Tracheal epithelial cell (primary cell): ENCODE results near the gene GFY. TPM values are rescaled to one million over a fixed set of nuclear protein-coding genes. Genes with fewer than 3 reads are reported as not detected.

Source experiments
- total RNA-seq: library from RNA; depleted of rRNA; stranded (reverse); fragments of >200 nt; gene quantifications from 2 replicates; pipeline ENCODE4 v1.2.1, GENCODE V29; 2014

GFY gene
- not detected in 2 replicates for total RNA-seq

DNA sequence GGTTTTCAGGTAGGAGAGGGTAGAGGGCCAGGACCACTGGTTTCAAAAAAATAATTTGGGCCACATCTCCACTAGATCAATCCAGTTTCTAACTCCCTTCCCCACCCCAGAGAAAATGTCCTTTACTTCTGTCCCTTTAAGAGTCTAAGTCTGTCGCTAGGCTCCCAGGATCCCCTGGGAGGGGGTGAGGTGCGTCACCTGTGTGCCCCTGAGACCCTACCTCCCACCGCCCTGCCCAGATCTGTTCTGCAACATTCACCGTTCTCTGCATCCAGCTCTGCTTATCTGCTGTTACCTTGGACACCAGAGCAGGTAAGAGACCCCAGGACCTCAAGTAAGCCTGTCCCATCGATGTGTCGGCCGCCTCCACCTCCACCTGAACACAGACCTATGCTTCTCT, at the start of gene GFY:
Gene GFY, plus strand, starts transcription at position 211 of the 400 bp plus-strand sequence. CDS start 1,043 bp downstream, outside the sequence.

GRCh38 chr19:49387936-49388372, 37.2 kb upstream of the GFY start, which contains the start of gene KASH5:
KASH5 (plus strand) TSS chr19:49388249; CDS start chr19:49390884, 2,635 bp downstream.

GRCh38 chr19:49423071-49423984, 1.9 kb upstream of the GFY start, which contains the start of gene PTH2:
PTH2 (minus strand) TSS chr19:49423441; CDS start chr19:49423339, 102 bp downstream.

GRCh38 chr19:49441210-49441959, 16.2 kb downstream of the GFY start, which contains the start of gene SLC17A7:
SLC17A7 (minus strand) TSS chr19:49441527; CDS start chr19:49441379, 148 bp downstream.

GRCh38 chr19:49451430-49452181, 26.4 kb downstream of the GFY start, which contains the start of gene PIH1D1:
PIH1D1 (minus strand) TSS chr19:49451814; CDS start chr19:49451574, 240 bp downstream.

GRCh38 chr19:49453013-49453756, 28.0 kb downstream of the GFY start, which contains the start of gene ALDH16A1:
ALDH16A1 (plus strand) TSS chr19:49453225; CDS start chr19:49453332, 107 bp downstream.

DNA sequence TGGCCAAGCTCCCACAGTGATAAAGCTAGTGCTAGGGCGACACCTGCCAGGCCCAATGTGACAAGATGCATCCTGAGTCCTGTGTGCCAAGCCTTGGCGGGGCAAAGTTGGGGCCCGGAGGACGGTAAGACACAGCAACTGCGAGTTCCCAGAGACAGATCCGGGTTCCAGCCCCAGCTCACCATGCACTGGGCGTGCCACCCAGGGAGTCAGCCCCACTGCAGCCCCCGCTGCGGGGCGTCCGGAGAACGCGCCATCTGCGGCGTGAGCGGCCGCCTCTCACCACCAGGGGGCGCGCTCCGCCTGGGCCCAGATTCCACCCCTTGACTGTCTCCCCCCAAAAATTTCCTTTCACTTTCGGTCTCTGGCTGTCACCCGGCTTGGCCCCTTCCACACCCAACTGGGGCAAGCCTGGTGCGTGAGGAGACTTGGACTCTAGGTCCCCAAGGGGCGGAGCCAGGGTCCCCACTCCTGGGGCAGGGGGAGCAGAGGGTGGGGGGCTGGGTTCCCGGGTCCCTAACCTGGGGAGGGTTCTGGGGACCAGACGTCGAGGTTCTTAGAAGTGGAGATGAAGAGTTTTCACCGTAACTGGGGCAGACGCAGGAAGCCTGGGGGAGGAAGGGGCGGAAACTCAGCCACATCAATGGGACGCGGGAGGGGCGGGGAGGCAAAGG, 48.8 kb downstream of the GFY start, which contains the start of gene FLT3LG:
Gene FLT3LG, plus strand, starts transcription at position 348 of the 674 bp plus-strand sequence. CDS start 425 bp downstream, outside the sequence.

Other genes with a start within 250 kb of the GFY start
- gene SLC6A16, start 100.2 kb upstream of the GFY start, total RNA-seq: under 0.01 TPM in 1 of 2 replicates, not detected in the other
- 0.21 TPM in 1 of 2 replicates, not detected in the other for gene CD37, start 90.0 kb upstream of the GFY start, total RNA-seq
- gene TEAD2, start 63.0 kb upstream of the GFY start, total RNA-seq: 13.6 and 35.2 TPM in 2 replicates
- gene DKKL1, start 61.5 kb upstream of the GFY start, total RNA-seq: under 0.01 TPM in 1 of 2 replicates, not detected in the other
- not detected in 2 replicates for gene KASH5, start 37.1 kb upstream of the GFY start, total RNA-seq
- gene PTH2, start 1.9 kb upstream of the GFY start, total RNA-seq: not detected in 2 replicates
- gene SLC17A7, start 16.1 kb downstream of the GFY start, total RNA-seq: not detected in 2 replicates
- gene PIH1D1, start 26.4 kb downstream of the GFY start, total RNA-seq: 98.9 and 148 TPM in 2 replicates
- 23.7 and 48.0 TPM in 2 replicates for gene ALDH16A1, start 27.8 kb downstream of the GFY start, total RNA-seq
- gene FLT3LG, start 48.8 kb downstream of the GFY start, total RNA-seq: not detected in 2 replicates
- gene RPL13A, start 62.2 kb downstream of the GFY start, total RNA-seq: 6,353 and 8,609 TPM in 2 replicates
- 5,302 and 8,401 TPM in 2 replicates for gene RPS11, start 71.0 kb downstream of the GFY start, total RNA-seq
- gene FCGRT, start 87.3 kb downstream of the GFY start, total RNA-seq: 25.8 and 32.6 TPM in 2 replicates
- gene RCN3, start 102.6 kb downstream of the GFY start, total RNA-seq: 1.7 and 1.9 TPM in 2 replicates
- gene NOSIP, start 155.2 kb downstream of the GFY start, total RNA-seq: 63.5 and 88.0 TPM in 2 replicates
- 6.0 and 7.2 TPM in 2 replicates for gene PRRG2, start 155.9 kb downstream of the GFY start, total RNA-seq
- gene PRR12, start 165.8 kb downstream of the GFY start, total RNA-seq: 0.96 and 2.1 TPM in 2 replicates
- 22.8 and 34.9 TPM in 2 replicates for gene RRAS, start 214.8 kb downstream of the GFY start, total RNA-seq
- gene SCAF1, start 216.8 kb downstream of the GFY start, total RNA-seq: 14.2 and 16.4 TPM in 2 replicates
- gene IRF3, start 240.5 kb downstream of the GFY start, total RNA-seq: 98.1 and 111 TPM in 2 replicates
- 2.4 and 3.8 TPM in 2 replicates for gene BCL2L12, start 240.5 kb downstream of the GFY start, total RNA-seq